DND-41 (cell line): ENCODE data around the gene JAKMIP2.

Source experiments
- ATAC-seq: fragments of 200-7000 bp; cut with Tn5 transposase; 3 replicates; pipeline ENCODE4 v1.9.1; 2021; ENCODE audit warnings: low read depth; ENCODE audit not compliant: insufficient read depth
- DNase-seq: peaks from one replicate; pipeline ENCODE4 v3.0.0-alpha.2; 2020
- H2AFZ ChIP-seq: 2 replicates; pipeline ENCODE4 v1.6.0; 2012; ENCODE audit warnings: low read depth, low read length
- H3K27ac ChIP-seq: 2 replicates; pipeline ENCODE4 v1.5.1; 2012; ENCODE audit warnings: low read length, inconsistent platforms
- H3K27me3 ChIP-seq: fragments of 200-600 bp; sonication (generic); 2 replicates; pipeline ENCODE4 v1.6.0; 2012; ENCODE audit warnings: low read length, mild to moderate bottlenecking, inconsistent platforms; ENCODE audit not compliant: insufficient read depth, poor library complexity
- H3K36me3 ChIP-seq: 2 replicates; pipeline ENCODE4 v1.5.1; 2012; ENCODE audit warnings: low read length, inconsistent platforms; ENCODE audit not compliant: insufficient read depth
- H3K4me1 ChIP-seq: 2 replicates; pipeline ENCODE4 v1.5.1; 2012; ENCODE audit warnings: mild to moderate bottlenecking, low read length; ENCODE audit not compliant: insufficient read depth
- H3K4me2 ChIP-seq: 2 replicates; pipeline ENCODE4 v1.6.0; 2012; ENCODE audit warnings: mild to moderate bottlenecking, moderate library complexity, low read length, inconsistent platforms; ENCODE audit not compliant: insufficient read depth
- H3K4me3 ChIP-seq, 2 experiments: fragments of 200-600 bp in 1 of 2; shearing (Covaris generic) in 1 of 2; 2 replicates each; pipeline ENCODE4 v1.5.1; 2012 to 2016; ENCODE audit warnings: inconsistent platforms in 2 of 2, low read length in 2 of 2, mild to moderate bottlenecking in 2 of 2, low read depth in 1 of 2, moderate library complexity in 1 of 2
- H3K79me2 ChIP-seq: 2 replicates; pipeline ENCODE4 v1.6.0; 2012; ENCODE audit warnings: low read length, inconsistent platforms; ENCODE audit not compliant: insufficient read depth
- H3K9ac ChIP-seq: 2 replicates; pipeline ENCODE4 v1.6.0; 2012; ENCODE audit warnings: low read depth, mild to moderate bottlenecking, inconsistent platforms, low read length, moderate library complexity
- H3K9me3 ChIP-seq: 2 replicates; pipeline ENCODE4 v1.5.1; 2012; ENCODE audit warnings: low read length, moderate library complexity, mild to moderate bottlenecking, inconsistent platforms; ENCODE audit not compliant: insufficient read depth, severe bottlenecking
- H4K20me1 ChIP-seq: 2 replicates; pipeline ENCODE4 v1.6.0; 2012; ENCODE audit warnings: low read length; ENCODE audit not compliant: insufficient read depth
- EZH2 ChIP-seq: IDR thresholded peaks from 3 replicates; pipeline ENCODE4 v1.6.1; 2012; ENCODE audit warnings: borderline replicate concordance, low read depth, mild to moderate bottlenecking, moderate library complexity, low read length, inconsistent platforms; ENCODE audit not compliant: severe bottlenecking
- TF ChIP-seq, protein P1 (sequence below): IDR thresholded peaks from 2 replicates; pipeline ENCODE4 v1.5.1; 2012; ENCODE audit warnings: borderline replicate concordance, low read length, moderate library complexity, mild to moderate bottlenecking; ENCODE audit not compliant: poor library complexity, severe bottlenecking; ENCODE audit errors: extremely low read depth

The JAKMIP2 gene

GRCh38 chr5:147611483-147611882 lies 171.0 kb downstream of the JAKMIP2 start:
- Histone ChIP-seq H3K27ac (no peak overlapping the region), H3K9me3 (no peaks in the 10 kb centered on the region), H4K20me1 (no peaks in the 10 kb centered on the region), H3K36me3 (no peaks in the 10 kb centered on the region), H3K4me2 (no peak overlapping the region), H2AFZ (no peak overlapping the region), H3K9ac (no peak overlapping the region), H3K4me3 (no peak overlapping the region), H3K79me2 (no peaks in the 10 kb centered on the region), H3K27me3 (no peaks in the 10 kb centered on the region), H3K4me1 (no peaks in the 10 kb centered on the region)
- no peak for ATAC-seq
- DNase-seq = no peak
- TF ChIP-seq, protein P1, sequence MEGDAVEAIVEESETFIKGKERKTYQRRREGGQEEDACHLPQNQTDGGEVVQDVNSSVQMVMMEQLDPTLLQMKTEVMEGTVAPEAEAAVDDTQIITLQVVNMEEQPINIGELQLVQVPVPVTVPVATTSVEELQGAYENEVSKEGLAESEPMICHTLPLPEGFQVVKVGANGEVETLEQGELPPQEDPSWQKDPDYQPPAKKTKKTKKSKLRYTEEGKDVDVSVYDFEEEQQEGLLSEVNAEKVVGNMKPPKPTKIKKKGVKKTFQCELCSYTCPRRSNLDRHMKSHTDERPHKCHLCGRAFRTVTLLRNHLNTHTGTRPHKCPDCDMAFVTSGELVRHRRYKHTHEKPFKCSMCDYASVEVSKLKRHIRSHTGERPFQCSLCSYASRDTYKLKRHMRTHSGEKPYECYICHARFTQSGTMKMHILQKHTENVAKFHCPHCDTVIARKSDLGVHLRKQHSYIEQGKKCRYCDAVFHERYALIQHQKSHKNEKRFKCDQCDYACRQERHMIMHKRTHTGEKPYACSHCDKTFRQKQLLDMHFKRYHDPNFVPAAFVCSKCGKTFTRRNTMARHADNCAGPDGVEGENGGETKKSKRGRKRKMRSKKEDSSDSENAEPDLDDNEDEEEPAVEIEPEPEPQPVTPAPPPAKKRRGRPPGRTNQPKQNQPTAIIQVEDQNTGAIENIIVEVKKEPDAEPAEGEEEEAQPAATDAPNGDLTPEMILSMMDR = no peak
- no peak for TF ChIP-seq EZH2

DNA sequence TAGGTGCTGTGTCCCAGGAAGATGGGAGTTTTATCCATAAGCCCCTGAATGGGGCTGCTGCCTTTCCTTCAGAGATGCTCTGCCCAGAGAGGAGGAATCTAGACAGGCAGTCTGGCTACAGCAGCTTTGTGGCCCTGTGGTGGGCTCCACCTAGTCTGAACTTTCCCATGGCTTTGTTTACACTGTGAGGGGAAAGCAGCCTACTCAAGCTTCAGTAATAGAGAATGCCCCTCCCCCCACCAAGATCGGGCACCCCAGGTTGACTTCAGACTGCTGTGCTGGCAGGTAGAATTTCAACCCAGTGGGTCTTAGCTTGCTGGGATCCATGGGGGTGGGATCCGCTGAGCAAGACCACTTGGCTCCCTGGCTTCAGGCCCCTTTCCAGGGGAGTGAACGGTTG lies 171.7 kb downstream of the JAKMIP2 start:
- Histone ChIP-seq H3K4me3 (no peak overlapping the region), H3K4me2 (no peak overlapping the region), H3K27me3 (no peaks in the 10 kb centered on the region), H3K9me3 (no peaks in the 10 kb centered on the region), H3K79me2 (no peaks in the 10 kb centered on the region), H4K20me1 (no peaks in the 10 kb centered on the region), H3K27ac (no peak overlapping the region), H3K9ac (no peak overlapping the region), H3K36me3 (no peaks in the 10 kb centered on the region), H2AFZ (no peak overlapping the region), H3K4me1 (no peaks in the 10 kb centered on the region)
- DNase-seq = no peak
- ATAC-seq = no peak
- TF ChIP-seq EZH2 = no peak

- TF ChIP-seq, protein P1 = no peak
- TF ChIP-seq EZH2 = no peak
These were observed 180.9 kb downstream of the JAKMIP2 start for GRCh38 chr5:147601652-147602051.

DNA sequence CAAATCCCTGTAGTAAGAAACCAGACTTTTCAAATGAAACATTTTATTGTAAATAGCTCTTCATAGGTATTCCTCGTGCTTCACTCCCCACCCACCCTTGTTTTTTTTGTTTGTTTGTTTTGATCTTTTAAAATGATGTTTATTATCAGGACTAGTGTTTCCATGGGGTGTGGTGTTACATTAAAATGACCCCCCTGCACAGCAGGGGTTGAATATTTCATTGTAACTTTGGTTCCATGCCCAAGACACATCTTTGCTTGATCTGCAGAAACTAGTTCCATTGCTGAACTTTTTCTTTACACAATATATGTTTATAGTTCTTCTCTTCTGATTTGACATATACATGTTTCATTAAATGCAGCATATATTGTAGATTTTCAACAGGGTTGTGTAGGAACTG lies 191.4 kb downstream of the JAKMIP2 start:
- no peak overlapping the region for H3K4me3 ChIP-seq
- H3K27ac ChIP-seq = no peak overlapping the region
- H3K9ac ChIP-seq = no peak overlapping the region
- DNase-seq (no peak), ATAC-seq (no peak)
- H3K36me3 ChIP-seq = no peaks in the 10 kb centered on the region
- H3K4me1 ChIP-seq = no peaks in the 10 kb centered on the region
- H3K27me3 ChIP-seq = no peaks in the 10 kb centered on the region
- H3K4me2 ChIP-seq = no peak overlapping the region
- H2AFZ ChIP-seq = no peak overlapping the region
- no peaks in the 10 kb centered on the region for H4K20me1 ChIP-seq
- H3K79me2 ChIP-seq = no peaks in the 10 kb centered on the region
- TF ChIP-seq, protein P1 = no peak
- no peak for TF ChIP-seq EZH2
- no peaks in the 10 kb centered on the region for H3K9me3 ChIP-seq

More at GRCh38 chr5:147601652-147602051, 180.9 kb downstream of the JAKMIP2 start:
- Histone ChIP-seq H3K4me1 (no peaks in the 10 kb centered on the region), H3K9me3 (no peaks in the 10 kb centered on the region), H3K79me2 (no peaks in the 10 kb centered on the region), H3K36me3 (no peaks in the 10 kb centered on the region), H4K20me1 (no peaks in the 10 kb centered on the region), H3K27me3 (no peaks in the 10 kb centered on the region), H3K27ac (no peak overlapping the region), H3K9ac (no peak overlapping the region), H3K4me2 (no peak overlapping the region), H3K4me3 (no peak overlapping the region), H2AFZ (no peak overlapping the region)
- DNase-seq (no peak), ATAC-seq (no peak)
